PC-3 (cell line): ENCODE measurements around the gene STX4. TPM values are rescaled to one million over a fixed set of nuclear protein-coding genes. Genes with fewer than 3 reads are reported as not detected.

Experiments
- ATAC-seq: fragments of 200-7000 bp; cut with Tn5 transposase; 2 replicates; pipeline ENCODE4 v1.9.1; 2020; ENCODE audit warnings: mild to moderate bottlenecking, moderate library complexity
- BruUV-seq: library from RNA; stranded (reverse); fragments of 400-500 nt; replicated peaks from 2 replicates; lab custom pipeline; 2021; lab: Mats Ljungman, UMichigan
- CTCF ChIA-PET: fragments of 300-600 bp; sonication (Branson Sonifier 250); formaldehyde crosslinking; loops from one replicate; lab custom pipeline; 2022; ENCODE audit warnings: antibody characterized with exemption; lab: Charles Lee
- POLR2A ChIA-PET: fragments of 300-600 bp; sonication (Branson Sonifier 250); formaldehyde crosslinking; loops from one replicate; lab custom pipeline; 2022; ENCODE audit warnings: antibody characterized with exemption; ENCODE audit not compliant: unreplicated experiment; lab: Charles Lee
- DNase-seq: peaks from one replicate; pipeline ENCODE4 v3.0.0-alpha.2; 2015
- H2AFZ ChIP-seq: fragments of 300-600 bp; sonication (generic); 2 replicates; pipeline ENCODE4 v1.6.0; 2016; ENCODE audit warnings: antibody characterized with exemption, low read length
- H3F3A ChIP-seq: fragments of 300-600 bp; sonication (generic); one replicate; pipeline ENCODE4 v1.6.0; 2017; ENCODE audit warnings: antibody characterized with exemption, low read length, control low read depth, mild to moderate bottlenecking; ENCODE audit not compliant: unreplicated experiment
- H3K27ac ChIP-seq: fragments of 300-600 bp; sonication (generic); 2 replicates; pipeline ENCODE4 v1.5.1; 2016; ENCODE audit warnings: mild to moderate bottlenecking, low read length
- H3K27me3 ChIP-seq: fragments of 300-600 bp; sonication (generic); 2 replicates; pipeline ENCODE4 v1.6.1; 2016; ENCODE audit warnings: low read length, mixed read lengths
- H3K36me3 ChIP-seq: fragments of 300-600 bp; sonication (generic); 2 replicates; pipeline ENCODE4 v1.6.1; 2016; ENCODE audit warnings: low read depth, mixed run types, low read length, mixed read lengths
- H3K4me1 ChIP-seq: fragments of 300-600 bp; sonication (generic); 2 replicates; pipeline ENCODE4 v1.5.1; 2016; ENCODE audit warnings: low read length; ENCODE audit not compliant: insufficient read depth
- H3K4me2 ChIP-seq: fragments of 300-600 bp; sonication (generic); 2 replicates; pipeline ENCODE4 v1.6.0; 2016; ENCODE audit warnings: low read length
- H3K4me3 ChIP-seq: fragments of 300-600 bp; sonication (generic); 2 replicates; pipeline ENCODE4 v1.5.1; 2016; ENCODE audit warnings: mild to moderate bottlenecking, low read length, mixed read lengths
- H3K79me2 ChIP-seq: fragments of 300-600 bp; sonication (generic); 2 replicates; pipeline ENCODE4 v1.6.1; 2017; ENCODE audit warnings: low read length, mixed read lengths
- H3K9ac ChIP-seq: fragments of 300-600 bp; sonication (generic); 2 replicates; pipeline ENCODE4 v1.6.0; 2016; ENCODE audit warnings: mild to moderate bottlenecking, low read length
- H3K9me2 ChIP-seq: fragments of 300-600 bp; sonication (generic); replicated peaks from 2 replicates; pipeline ENCODE4 v1.6.1; 2016; ENCODE audit warnings: mixed run types, low read length, mixed read lengths
- H3K9me3 ChIP-seq: fragments of 300-600 bp; sonication (generic); 2 replicates; pipeline ENCODE4 v1.6.1; 2016; ENCODE audit warnings: low read length, mixed read lengths
- H4K20me1 ChIP-seq: fragments of 300-600 bp; sonication (generic); 2 replicates; pipeline ENCODE4 v1.6.1; 2016; ENCODE audit warnings: low read length, mixed read lengths
- CTCF ChIP-seq: fragments of 300-600 bp; sonication (generic); conservative IDR thresholded peaks from 2 replicates; pipeline ENCODE4 v1.5.1; 2017; ENCODE audit warnings: antibody characterized with exemption, low read depth, mild to moderate bottlenecking, low read length
- EZH2 ChIP-seq: fragments of 300-600 bp; sonication (generic); IDR thresholded peaks from one replicate; pipeline ENCODE4 v1.6.1; 2017; ENCODE audit warnings: antibody characterized with exemption, mild to moderate bottlenecking, low read length; ENCODE audit not compliant: unreplicated experiment
- EZH2phosphoT487 ChIP-seq: fragments of 300-600 bp; sonication (generic); IDR thresholded peaks from 2 replicates; pipeline ENCODE4 v1.6.1; 2018; ENCODE audit warnings: mild to moderate bottlenecking, antibody characterized with exemption, low read length, borderline replicate concordance
- intact Hi-C: fragments of 100-400 bp; cut with micrococcal nuclease; formaldehyde crosslinking; loops from 2 replicates; pipeline ENCODE4 v1.9.0; 2023
- total RNA-seq: library from RNA; depleted of rRNA; stranded (reverse); fragments of >200 nt; gene quantifications from 2 replicates; pipeline ENCODE4 v1.2.3, GENCODE V29; 2014

The STX4 gene
- total RNA-seq, 1 experiment from 2014 or later = 27.4 TPM

GRCh38 chr16:31081428-31082351, 48.3 kb downstream of the STX4 start:
- DNase-seq (no peak), ATAC-seq (peak; percentile 11; the same call in 1 of the 2 replicates)
- Histone ChIP-seq H4K20me1 (no peaks in the 10 kb centered on the region), H3K9me2 (no peaks in the 10 kb centered on the region), H3K27me3 (no peaks in the 10 kb centered on the region), H3K4me1 (no peaks in the 10 kb centered on the region), H3K4me3 (no peak overlapping the region), H3K27ac (no peak overlapping the region), H3K4me2 (no peak overlapping the region), H3K79me2 (0 out of 2 replicates have a peak, but pooled peaks cover 2% of the 10 kb centered on the region), H2AFZ (no peak overlapping the region), H3F3A (no peaks in the 10 kb centered on the region), H3K9ac (no peak overlapping the region), H3K36me3 (peaks cover 10% of the 10 kb centered on the region), H3K9me3 (no peaks in the 10 kb centered on the region)
- TF ChIP-seq CTCF (no peak), EZH2 (no peak)
- CTCF ChIA-PET = no interaction called here
- no TSS peak for BruUV-seq
- POLR2A ChIA-PET = interaction anchor here (0.6 kb wide), 1 partner anchor 165 kb away, joined by 5 read pairs; no protein-coding TSS in a partner anchor
- intact Hi-C loops = no loop called here

GRCh38 chr16:31082368-31083045, 49.1 kb downstream of the STX4 start:
- no peak overlapping the region for H2AFZ ChIP-seq
- ChIA-PET POLR2A (no interaction called here), CTCF (no interaction called here)
- H3K9me3 ChIP-seq = no peaks in the 10 kb centered on the region
- intact Hi-C loops = no loop called here
- TF ChIP-seq CTCF (no peak), EZH2phosphoT487 (no peak), EZH2 (no peak)
- no peak overlapping the region for H3K27ac ChIP-seq
- no peaks in the 10 kb centered on the region for H4K20me1 ChIP-seq
- H3K9me2 ChIP-seq = no peaks in the 10 kb centered on the region
- H3K79me2 ChIP-seq = no peaks in the 10 kb centered on the region
- H3K4me2 ChIP-seq = no peak overlapping the region
- H3K27me3 ChIP-seq = no peaks in the 10 kb centered on the region
- peaks cover 7% of the 10 kb centered on the region; the same call in 1 of the 2 replicates for H3K36me3 ChIP-seq
- DNase-seq (no peak), ATAC-seq (peak; percentile 18; the same call in 1 of the 2 replicates)
- no peak overlapping the region for H3K4me3 ChIP-seq
- no peaks in the 10 kb centered on the region for H3K4me1 ChIP-seq
- BruUV-seq = no TSS peak
- no peak overlapping the region for H3K9ac ChIP-seq
- H3F3A ChIP-seq = no peaks in the 10 kb centered on the region
